ENCODE measurements around the gene MYRIP.

Gene MYRIP

DNA sequence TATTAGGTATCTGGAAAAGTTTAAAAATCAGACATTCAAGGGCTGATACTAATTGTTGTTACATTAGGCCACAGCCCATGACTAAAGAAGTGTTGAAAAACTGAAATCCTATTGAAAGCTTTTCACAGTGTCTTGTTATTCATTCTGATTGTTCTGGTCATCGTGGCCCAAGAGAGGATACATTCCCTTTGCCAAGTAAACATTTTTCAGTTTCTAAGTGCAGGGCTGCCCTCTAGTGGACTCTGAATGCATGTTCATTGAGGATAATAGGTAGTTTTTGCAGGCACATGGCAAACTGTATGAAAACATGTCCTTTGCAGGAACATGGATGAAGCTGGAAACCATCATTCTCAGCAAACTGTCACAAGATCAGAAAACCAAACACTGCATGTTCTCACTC lies 181.1 kb downstream of the MYRIP start:
- peak; percentile 45 for DNase-seq (ENCODE audit: extremely low spot score)
- POLR2A ChIA-PET = no interaction called here
- TF ChIP-seq, protein P1, sequence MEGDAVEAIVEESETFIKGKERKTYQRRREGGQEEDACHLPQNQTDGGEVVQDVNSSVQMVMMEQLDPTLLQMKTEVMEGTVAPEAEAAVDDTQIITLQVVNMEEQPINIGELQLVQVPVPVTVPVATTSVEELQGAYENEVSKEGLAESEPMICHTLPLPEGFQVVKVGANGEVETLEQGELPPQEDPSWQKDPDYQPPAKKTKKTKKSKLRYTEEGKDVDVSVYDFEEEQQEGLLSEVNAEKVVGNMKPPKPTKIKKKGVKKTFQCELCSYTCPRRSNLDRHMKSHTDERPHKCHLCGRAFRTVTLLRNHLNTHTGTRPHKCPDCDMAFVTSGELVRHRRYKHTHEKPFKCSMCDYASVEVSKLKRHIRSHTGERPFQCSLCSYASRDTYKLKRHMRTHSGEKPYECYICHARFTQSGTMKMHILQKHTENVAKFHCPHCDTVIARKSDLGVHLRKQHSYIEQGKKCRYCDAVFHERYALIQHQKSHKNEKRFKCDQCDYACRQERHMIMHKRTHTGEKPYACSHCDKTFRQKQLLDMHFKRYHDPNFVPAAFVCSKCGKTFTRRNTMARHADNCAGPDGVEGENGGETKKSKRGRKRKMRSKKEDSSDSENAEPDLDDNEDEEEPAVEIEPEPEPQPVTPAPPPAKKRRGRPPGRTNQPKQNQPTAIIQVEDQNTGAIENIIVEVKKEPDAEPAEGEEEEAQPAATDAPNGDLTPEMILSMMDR (IDR thresholded peaks at IDR 0.05; ENCODE audit: control extremely low read depth, extremely low read depth, low read depth, missing control alignments) = peak; percentile 54
- CTCF ChIA-PET = interaction anchor here (1.1 to 2.6 kb wide), 4 partner anchors 11 to 285 kb away, joined by 3 to 8 read pairs (median 7); no protein-coding TSS in a partner anchor

DNA sequence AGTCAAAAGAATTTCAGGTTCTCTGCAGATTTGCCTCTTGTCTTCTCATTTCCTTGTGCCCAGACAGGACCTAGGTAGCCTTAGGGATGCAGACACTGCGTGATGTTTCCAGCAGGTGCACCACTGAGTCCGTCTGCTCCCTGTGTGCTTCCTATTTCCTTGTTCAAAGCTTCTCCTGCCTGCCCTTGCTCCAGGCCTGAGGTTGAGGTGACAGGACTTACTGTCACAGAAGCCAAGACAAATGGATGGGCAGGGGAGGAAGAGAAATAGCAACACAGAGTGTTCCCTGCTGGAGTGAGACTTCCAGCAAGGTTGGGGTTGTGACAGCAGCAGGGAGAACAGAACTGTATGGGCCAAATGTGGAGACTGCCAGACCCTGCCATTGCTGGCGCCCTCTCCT lies 199.4 kb downstream of the MYRIP start:
- TF ChIP-seq, protein P1 (IDR thresholded peaks at IDR 0.05; ENCODE audit: control extremely low read depth, extremely low read depth, low read depth, missing control alignments) = no peak
- ChIA-PET POLR2A (no interaction called here), CTCF (no interaction called here)
- DNase-seq (ENCODE audit: extremely low spot score) = no peak

DNA sequence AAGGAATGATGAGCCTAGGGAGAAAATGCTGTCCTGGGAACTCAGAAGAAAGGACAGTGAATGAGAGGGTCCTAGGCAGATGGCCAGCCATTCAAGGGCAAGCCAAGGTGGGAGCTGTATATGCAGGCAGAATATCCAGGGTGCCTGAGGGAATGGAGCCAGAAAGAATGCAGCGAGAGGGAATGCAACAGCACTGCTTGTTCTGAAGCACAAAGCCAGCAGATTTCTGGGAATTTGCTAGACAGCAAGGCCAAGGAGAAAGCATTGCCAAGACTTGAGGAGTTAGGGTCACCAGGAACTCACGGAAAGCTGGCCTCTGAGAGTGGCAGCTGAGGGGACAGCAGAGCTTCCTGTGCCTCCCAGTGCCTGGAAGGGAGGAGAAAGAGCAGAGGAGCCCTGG lies 200.6 kb downstream of the MYRIP start:
- POLR2A ChIA-PET = no interaction called here
- TF ChIP-seq, protein P1 (IDR thresholded peaks at IDR 0.05; ENCODE audit: control extremely low read depth, extremely low read depth, low read depth, missing control alignments) = no peak

DNA sequence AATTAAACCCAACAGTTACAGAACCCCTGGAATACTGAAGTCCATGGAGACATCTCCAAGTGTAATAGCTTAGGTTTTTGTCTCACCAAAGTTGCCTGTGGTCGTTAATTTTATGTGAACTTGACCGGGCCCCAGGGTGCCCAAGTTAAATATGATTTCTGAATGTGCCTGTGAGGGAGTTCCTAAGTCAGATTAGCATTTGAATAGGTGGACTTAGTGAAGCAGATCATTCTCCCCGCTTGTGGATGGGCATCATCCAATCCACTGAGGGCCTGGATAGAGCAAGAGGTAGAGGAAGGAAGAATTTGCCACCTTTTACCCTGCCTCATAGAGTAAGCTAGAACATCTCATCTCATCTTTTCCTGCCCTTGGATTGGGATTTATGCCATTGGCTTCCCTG lies 203.0 kb downstream of the MYRIP start:
- POLR2A ChIA-PET = no interaction called here
- no peak for DNase-seq (ENCODE audit: extremely low spot score)
- TF ChIP-seq, protein P1 (IDR thresholded peaks at IDR 0.05; ENCODE audit: control extremely low read depth, extremely low read depth, low read depth, missing control alignments) = no peak
- CTCF ChIA-PET = interaction anchor here (0.9 to 2.0 kb wide), 4 partner anchors 9 to 305 kb away, joined by 3 to 6 read pairs (median 4); no protein-coding TSS in a partner anchor

More for the DNA sequence above, 200.6 kb downstream of the MYRIP start:
- DNase-seq (ENCODE audit: extremely low spot score) = no peak
- CTCF ChIA-PET = no interaction called here

GRCh38 chr3:40016391-40016790 lies 207.0 kb downstream of the MYRIP start:
- no peak for DNase-seq (ENCODE audit: extremely low spot score)
- CTCF ChIA-PET = no interaction called here
- TF ChIP-seq, protein P1 (IDR thresholded peaks at IDR 0.05; ENCODE audit: control extremely low read depth, extremely low read depth, low read depth, missing control alignments) = no peak
- POLR2A ChIA-PET = no interaction called here

GRCh38 chr3:40018369-40018768 lies 209.0 kb downstream of the MYRIP start:
- TF ChIP-seq, protein P1 (IDR thresholded peaks at IDR 0.05; ENCODE audit: control extremely low read depth, extremely low read depth, low read depth, missing control alignments) = no peak
- ChIA-PET POLR2A (no interaction called here), CTCF (no interaction called here)
- no peak for DNase-seq (ENCODE audit: extremely low spot score)

- CTCF ChIA-PET = no interaction called here
- POLR2A ChIA-PET = no interaction called here
- no peak for DNase-seq (ENCODE audit: extremely low spot score)
- TF ChIP-seq, protein P1 (IDR thresholded peaks at IDR 0.05; ENCODE audit: control extremely low read depth, extremely low read depth, low read depth, missing control alignments) = no peak
Measured at GRCh38 chr3:40019376-40019775, 210.0 kb downstream of the MYRIP start.

Measured in GM10248 (cell line).